22Rv1 (cell line): ENCODE results near the gene GNG4.

Source experiments
- H3K27ac ChIP-seq: fragments of 450-650 bp; 2 replicates; pipeline ENCODE4 v1.5.1; 2017
- ZFX ChIP-seq: fragments of 450-650 bp; IDR thresholded peaks from 2 replicates; pipeline ENCODE4 v1.6.1; 2017; ENCODE audit warnings: antibody characterized with exemption, borderline replicate concordance
- TF ChIP-seq, protein P1 (sequence below): fragments of 450-650 bp; IDR thresholded peaks from 2 replicates; pipeline ENCODE4 v1.5.1; 2017; ENCODE audit warnings: mild to moderate bottlenecking

The GNG4 gene

GRCh38 chr1:235515844-235516512 is 133.6 kb downstream of the GNG4 start:
- TF ChIP-seq, protein P1, sequence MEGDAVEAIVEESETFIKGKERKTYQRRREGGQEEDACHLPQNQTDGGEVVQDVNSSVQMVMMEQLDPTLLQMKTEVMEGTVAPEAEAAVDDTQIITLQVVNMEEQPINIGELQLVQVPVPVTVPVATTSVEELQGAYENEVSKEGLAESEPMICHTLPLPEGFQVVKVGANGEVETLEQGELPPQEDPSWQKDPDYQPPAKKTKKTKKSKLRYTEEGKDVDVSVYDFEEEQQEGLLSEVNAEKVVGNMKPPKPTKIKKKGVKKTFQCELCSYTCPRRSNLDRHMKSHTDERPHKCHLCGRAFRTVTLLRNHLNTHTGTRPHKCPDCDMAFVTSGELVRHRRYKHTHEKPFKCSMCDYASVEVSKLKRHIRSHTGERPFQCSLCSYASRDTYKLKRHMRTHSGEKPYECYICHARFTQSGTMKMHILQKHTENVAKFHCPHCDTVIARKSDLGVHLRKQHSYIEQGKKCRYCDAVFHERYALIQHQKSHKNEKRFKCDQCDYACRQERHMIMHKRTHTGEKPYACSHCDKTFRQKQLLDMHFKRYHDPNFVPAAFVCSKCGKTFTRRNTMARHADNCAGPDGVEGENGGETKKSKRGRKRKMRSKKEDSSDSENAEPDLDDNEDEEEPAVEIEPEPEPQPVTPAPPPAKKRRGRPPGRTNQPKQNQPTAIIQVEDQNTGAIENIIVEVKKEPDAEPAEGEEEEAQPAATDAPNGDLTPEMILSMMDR, result no peak
- no peak overlapping the region for H3K27ac ChIP-seq

DNA sequence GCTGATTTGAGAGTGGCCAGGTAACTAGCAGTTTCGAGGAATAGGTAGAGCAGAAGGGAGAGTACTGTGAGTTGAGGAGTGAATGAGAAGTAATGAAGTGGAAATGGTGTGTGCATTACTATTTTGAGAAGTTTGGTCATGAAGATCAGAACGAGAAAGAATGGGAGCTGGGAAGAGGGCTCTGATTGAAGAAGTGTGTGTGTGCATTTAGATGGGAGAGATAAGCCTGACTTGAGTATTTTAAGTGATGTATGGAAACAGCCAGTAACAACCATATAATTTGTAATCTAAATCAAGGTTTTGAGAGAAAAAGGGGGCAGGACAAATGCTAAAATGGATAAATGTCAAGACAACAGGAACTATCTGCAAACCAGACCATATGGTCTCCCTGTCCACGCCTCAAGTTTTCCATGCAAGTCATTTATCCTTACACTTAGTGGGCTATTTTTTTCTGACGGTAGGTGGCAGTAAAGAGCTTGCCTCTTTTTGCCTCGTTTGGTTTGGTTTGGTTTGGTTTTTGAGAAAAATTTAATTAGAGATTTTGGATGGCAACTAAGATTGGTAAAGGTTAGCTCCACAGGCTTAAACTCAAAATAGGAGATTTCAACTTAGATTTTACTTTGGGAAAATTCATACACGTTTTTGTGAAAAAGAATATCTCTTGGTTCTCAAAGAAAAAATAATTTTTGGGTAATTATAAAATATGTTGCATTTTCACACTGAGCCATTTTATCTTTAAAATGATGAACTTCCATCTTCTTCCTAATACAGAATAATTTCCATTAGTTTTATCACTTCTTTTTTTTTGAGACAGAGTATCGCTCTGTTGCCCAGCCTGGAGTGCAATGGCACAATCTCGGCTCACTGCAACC is 135.9 kb downstream of the GNG4 start:
- TF ChIP-seq, protein P1, result peak; percentile 100
- TF ChIP-seq ZFX, result no peak

DNA sequence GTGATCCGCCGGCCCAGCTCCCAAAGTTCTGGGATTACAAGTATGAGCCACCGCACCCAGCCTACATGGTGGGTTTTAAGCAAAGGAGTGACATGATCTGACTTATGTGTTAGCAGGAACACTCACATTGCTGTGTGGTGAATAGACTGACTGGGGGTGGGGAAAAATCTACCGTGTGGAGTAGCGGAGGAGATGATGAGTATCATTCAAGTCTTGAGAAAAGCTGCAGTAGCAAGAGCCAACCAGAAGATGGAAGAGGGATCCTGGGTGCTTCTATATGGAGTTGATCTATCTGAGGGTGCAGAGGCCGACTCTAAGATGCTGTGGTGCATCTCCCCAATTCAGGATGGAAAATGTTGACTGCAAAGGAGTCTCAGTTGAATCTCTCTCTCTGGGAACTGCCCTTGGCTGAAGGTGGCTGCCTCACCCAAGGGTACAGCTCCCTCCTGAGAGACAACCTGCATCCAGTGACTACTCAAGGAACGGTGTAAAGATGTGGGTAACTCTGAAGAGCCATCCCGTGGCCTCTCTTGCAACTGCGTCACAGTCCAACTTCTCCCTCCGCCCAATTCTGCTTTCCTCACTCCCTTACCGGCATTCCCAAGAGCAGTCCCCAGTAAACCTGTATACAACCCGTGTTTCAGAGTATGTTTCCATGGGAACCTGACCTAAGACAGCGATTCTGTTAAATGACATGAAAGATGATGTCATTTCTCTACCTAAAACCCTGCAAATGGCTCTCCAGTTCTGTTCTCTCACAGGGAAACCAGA is 137.9 kb downstream of the GNG4 start:
- H3K27ac ChIP-seq, result no peak overlapping the region
- TF ChIP-seq, protein P1, result peak; percentile 17
- TF ChIP-seq ZFX, result no peak

More for the DNA sequence above, 135.9 kb downstream of the GNG4 start:
- no peak overlapping the region for H3K27ac ChIP-seq

GRCh38 chr1:235510823-235511222 is 138.8 kb downstream of the GNG4 start:
- H3K27ac ChIP-seq, result no peak overlapping the region
- no peak for TF ChIP-seq ZFX
- TF ChIP-seq, protein P1, result no peak

GRCh38 chr1:235507623-235508022 is 142.0 kb downstream of the GNG4 start:
- TF ChIP-seq, protein P1, result no peak
- TF ChIP-seq ZFX, result no peak
- no peak overlapping the region for H3K27ac ChIP-seq

GRCh38 chr1:235504494-235505222 is 144.9 kb downstream of the GNG4 start:
- TF ChIP-seq, protein P1, result peak; percentile 98
- no peak for TF ChIP-seq ZFX
- peak overlapping the region; percentile 100 for H3K27ac ChIP-seq
